ENCODE data around the gene MED22.
"Not testable (repeated sequence)": the region's sequence is repeated elsewhere in the genome, so short reads cannot be mapped to it uniquely, and the experiment has no call there.

MED22 gene

DNA sequence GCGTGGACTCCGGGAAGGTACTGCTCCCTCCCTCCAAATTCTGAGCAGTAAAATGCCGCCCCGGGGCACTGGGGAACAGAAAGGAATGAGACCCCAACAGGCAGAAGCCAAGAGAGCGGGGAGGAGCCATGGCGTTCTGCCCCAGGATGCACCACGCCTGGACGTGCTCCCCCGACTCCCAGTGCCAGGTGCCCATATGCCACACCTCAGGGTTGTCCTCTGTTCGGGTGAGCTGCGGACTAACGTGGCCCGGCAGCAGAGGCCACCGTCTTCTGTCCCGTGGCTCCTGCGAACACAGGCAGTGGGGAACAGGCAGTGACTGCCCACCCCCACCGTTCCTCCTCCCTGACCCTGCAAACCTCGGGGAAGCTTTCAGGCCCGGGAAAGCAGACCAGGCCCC lies 16.7 kb downstream of the MED22 start:
- no peak for DNase-seq (ENCODE audit: low read depth in 1 of 2, low spot score in 1 of 2)
- Histone ChIP-seq H3K4me3 (replicated peaks; ENCODE audit: insufficient read depth, low read length) (no peak overlapping the region), H3K27me3 (ENCODE audit: insufficient read depth, poor library complexity, severe bottlenecking) (no peaks in the 10 kb centered on the region), H3K27ac (replicated peaks) (no peak overlapping the region)
- TF ChIP-seq GABPA (IDR thresholded peaks at IDR 0.05; ENCODE audit: low read depth) (no peak), SPI1 (IDR thresholded peaks at IDR 0.05; ENCODE audit: borderline replicate concordance, low read depth) (no peak), POLR2AphosphoS5 (IDR thresholded peaks at IDR 0.05; ENCODE audit: low read depth) (no peak)
- TF ChIP-seq, protein P1, sequence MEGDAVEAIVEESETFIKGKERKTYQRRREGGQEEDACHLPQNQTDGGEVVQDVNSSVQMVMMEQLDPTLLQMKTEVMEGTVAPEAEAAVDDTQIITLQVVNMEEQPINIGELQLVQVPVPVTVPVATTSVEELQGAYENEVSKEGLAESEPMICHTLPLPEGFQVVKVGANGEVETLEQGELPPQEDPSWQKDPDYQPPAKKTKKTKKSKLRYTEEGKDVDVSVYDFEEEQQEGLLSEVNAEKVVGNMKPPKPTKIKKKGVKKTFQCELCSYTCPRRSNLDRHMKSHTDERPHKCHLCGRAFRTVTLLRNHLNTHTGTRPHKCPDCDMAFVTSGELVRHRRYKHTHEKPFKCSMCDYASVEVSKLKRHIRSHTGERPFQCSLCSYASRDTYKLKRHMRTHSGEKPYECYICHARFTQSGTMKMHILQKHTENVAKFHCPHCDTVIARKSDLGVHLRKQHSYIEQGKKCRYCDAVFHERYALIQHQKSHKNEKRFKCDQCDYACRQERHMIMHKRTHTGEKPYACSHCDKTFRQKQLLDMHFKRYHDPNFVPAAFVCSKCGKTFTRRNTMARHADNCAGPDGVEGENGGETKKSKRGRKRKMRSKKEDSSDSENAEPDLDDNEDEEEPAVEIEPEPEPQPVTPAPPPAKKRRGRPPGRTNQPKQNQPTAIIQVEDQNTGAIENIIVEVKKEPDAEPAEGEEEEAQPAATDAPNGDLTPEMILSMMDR (IDR thresholded peaks at IDR 0.05; ENCODE audit: insufficient read depth, low read length), result no peak
- TF ChIP-seq, protein P2, sequence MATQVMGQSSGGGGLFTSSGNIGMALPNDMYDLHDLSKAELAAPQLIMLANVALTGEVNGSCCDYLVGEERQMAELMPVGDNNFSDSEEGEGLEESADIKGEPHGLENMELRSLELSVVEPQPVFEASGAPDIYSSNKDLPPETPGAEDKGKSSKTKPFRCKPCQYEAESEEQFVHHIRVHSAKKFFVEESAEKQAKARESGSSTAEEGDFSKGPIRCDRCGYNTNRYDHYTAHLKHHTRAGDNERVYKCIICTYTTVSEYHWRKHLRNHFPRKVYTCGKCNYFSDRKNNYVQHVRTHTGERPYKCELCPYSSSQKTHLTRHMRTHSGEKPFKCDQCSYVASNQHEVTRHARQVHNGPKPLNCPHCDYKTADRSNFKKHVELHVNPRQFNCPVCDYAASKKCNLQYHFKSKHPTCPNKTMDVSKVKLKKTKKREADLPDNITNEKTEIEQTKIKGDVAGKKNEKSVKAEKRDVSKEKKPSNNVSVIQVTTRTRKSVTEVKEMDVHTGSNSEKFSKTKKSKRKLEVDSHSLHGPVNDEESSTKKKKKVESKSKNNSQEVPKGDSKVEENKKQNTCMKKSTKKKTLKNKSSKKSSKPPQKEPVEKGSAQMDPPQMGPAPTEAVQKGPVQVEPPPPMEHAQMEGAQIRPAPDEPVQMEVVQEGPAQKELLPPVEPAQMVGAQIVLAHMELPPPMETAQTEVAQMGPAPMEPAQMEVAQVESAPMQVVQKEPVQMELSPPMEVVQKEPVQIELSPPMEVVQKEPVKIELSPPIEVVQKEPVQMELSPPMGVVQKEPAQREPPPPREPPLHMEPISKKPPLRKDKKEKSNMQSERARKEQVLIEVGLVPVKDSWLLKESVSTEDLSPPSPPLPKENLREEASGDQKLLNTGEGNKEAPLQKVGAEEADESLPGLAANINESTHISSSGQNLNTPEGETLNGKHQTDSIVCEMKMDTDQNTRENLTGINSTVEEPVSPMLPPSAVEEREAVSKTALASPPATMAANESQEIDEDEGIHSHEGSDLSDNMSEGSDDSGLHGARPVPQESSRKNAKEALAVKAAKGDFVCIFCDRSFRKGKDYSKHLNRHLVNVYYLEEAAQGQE (IDR thresholded peaks at IDR 0.05; ENCODE audit: insufficient replicate concordance, low read depth), result no peak

DNA sequence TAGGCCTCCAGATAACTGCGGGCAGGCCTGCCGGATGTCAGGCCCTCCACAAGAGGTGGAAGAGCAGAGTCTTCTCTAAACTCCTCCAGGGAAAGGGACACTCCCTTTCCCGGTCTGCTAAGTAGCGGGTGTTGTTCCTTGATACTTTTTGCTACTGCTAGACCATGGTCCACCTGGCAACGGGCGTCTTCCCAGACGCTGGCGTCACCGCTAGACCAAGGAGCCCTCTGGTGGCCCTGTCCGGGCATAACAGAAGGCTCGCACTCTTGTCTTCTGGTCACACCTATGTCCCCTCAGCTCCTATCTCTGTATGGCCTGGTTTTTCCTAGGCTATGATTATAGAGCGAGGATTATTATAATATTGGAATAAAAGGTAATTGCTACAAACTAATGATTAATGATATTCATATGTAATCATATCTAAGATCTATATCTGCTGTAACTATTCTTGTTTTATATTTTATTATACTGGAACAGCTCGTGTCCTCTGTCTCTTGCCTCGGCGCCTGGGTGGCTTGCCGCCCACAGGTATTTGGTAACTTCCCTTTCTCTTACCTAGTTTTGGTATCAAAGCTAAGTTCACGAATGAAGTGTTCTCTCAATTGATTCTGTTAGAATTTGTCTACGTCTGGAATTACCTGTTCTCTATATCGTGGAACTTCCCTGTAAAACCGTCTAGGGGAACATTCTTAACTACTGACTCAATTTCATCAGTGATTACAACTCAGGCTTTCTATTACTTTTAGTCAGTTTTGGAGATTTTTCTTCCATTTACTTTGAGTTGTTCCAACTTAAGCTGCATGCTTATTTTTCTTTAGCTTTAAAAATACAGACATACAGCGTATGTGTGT lies 18.4 kb downstream of the MED22 start:
- not testable (repeated sequence) for H3K27me3 ChIP-seq (ENCODE audit: insufficient read depth, poor library complexity, severe bottlenecking); H3K27ac ChIP-seq (replicated peaks); DNase-seq (ENCODE audit: low read depth in 1 of 2, low spot score in 1 of 2); H3K4me3 ChIP-seq (replicated peaks; ENCODE audit: insufficient read depth, low read length)
- TF ChIP-seq, protein P1 (IDR thresholded peaks at IDR 0.05; ENCODE audit: insufficient read depth, low read length), result peak; percentile 17

DNA sequence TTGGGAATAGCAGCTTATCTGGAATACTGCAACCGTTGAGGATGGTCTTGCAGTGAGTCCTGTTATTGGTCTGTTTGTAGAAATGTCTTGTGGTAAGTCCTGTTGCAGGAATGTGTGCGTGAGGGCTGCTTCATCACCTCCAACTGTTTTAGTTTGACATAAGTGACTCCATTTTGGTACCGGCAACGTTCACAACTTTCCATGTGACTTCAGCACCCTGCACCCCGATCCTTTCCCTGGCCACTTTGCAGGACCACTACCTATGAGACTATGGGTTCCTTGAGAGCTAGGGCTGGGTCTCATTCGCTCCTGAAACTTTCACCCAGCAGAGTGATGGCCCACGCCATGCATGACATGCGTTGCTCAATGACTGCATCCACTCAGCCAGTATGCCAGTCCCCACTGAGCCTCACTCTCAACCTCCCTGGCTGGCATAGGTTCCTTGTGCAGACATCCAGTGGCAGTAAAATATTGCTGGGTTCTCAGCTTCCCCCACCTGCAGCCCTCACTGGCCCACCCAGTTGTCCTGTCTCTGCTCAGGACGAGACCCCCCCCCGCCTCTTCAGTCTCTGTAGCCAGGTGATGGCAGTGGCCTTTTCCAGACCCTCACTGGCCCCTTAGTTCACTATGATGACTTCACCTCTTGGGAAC lies 20.0 kb downstream of the MED22 start:
- TF ChIP-seq SPI1 (IDR thresholded peaks at IDR 0.05; ENCODE audit: borderline replicate concordance, low read depth), result no peak
- TF ChIP-seq, protein P2 (IDR thresholded peaks at IDR 0.05; ENCODE audit: insufficient replicate concordance, low read depth), result no peak
- TF ChIP-seq, protein P1 (IDR thresholded peaks at IDR 0.05; ENCODE audit: insufficient read depth, low read length), result no peak
- no peak for TF ChIP-seq GABPA (IDR thresholded peaks at IDR 0.05; ENCODE audit: low read depth)
- TF ChIP-seq POLR2AphosphoS5 (IDR thresholded peaks at IDR 0.05; ENCODE audit: low read depth), result no peak; the same call in 1 of the 2 replicates
- no peak for DNase-seq (ENCODE audit: low read depth in 1 of 2, low spot score in 1 of 2)
- H3K27ac ChIP-seq (replicated peaks), result no peak overlapping the region
- no peaks in the 10 kb centered on the region for H3K27me3 ChIP-seq (ENCODE audit: insufficient read depth, poor library complexity, severe bottlenecking)
- H3K4me3 ChIP-seq (replicated peaks; ENCODE audit: insufficient read depth, low read length), result no peak overlapping the region

DNA sequence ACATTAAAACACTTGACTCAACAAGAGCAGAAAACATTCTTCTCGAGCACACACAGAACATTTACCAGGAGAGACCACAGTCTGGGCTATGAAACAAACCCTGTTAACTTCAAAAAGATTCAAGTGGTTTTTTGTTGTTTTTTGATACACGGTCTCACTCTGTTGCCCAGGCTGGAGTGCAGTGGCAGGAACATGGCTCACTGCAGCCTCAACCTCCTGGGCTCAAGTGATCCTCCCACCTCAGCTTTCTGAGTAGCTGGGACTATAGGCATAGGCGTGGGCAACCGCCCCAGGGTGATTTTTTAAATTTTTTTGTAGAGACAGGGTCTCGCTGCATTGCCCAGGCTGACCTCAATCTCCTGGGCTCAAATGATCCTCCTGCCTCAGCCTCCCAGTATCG lies 20.9 kb downstream of the MED22 start:
- H3K27ac ChIP-seq (replicated peaks); DNase-seq (ENCODE audit: low read depth in 1 of 2, low spot score in 1 of 2); H3K27me3 ChIP-seq (ENCODE audit: insufficient read depth, poor library complexity, severe bottlenecking); H3K4me3 ChIP-seq (replicated peaks; ENCODE audit: insufficient read depth, low read length): not testable (repeated sequence)

Measured in HL-60 (cell line).